Measurements from ENCODE around the gene GSTA4.

- no peak for TF ChIP-seq CTCF (IDR thresholded peaks at IDR 0.05; ENCODE audit: low read depth, low read length)
- TF ChIP-seq EZH2phosphoT487 (IDR thresholded peaks at IDR 0.05; ENCODE audit: low read depth): no peak
Observed at GRCh38 chr6:52966101-52966500, 29.0 kb downstream of the GSTA4 start.
